22Rv1 (cell line): ENCODE data around the gene SALL4.

Source experiments
- H3K27ac ChIP-seq: fragments of 450-650 bp; 2 replicates; pipeline ENCODE4 v1.5.1; 2017
- ZFX ChIP-seq: fragments of 450-650 bp; IDR thresholded peaks from 2 replicates; pipeline ENCODE4 v1.6.1; 2017; ENCODE audit warnings: antibody characterized with exemption, borderline replicate concordance
- TF ChIP-seq, protein P1 (sequence below): fragments of 450-650 bp; IDR thresholded peaks from 2 replicates; pipeline ENCODE4 v1.5.1; 2017; ENCODE audit warnings: mild to moderate bottlenecking

Gene SALL4

DNA sequence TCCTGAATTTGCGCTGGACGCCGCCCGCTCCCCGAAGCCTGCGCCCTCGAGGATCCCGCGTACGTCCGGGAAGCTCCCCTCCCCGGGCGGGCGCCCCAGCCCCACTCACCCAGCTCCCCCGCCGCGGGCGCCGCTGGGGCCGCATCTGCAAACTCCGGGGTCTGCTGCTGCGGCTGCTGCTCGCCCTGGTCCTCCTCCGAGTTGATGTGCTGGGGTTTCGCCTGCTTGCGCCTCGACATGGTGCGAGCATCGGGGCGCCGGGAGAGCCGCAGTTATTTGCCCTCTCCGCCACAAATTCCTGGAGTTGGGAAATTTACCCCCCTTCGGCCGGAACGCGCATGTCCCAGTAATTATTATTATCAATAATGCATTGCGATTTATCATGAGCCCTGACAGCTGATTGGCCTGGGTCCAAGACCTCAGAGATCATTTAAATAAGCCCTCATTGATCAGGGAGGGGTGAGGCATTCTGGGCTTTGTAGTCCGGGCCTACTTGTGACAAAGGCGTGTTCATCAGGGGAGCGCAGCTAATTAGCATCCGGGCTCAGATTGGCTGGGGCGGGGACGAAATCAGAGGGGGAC is at the start of gene SALL4:
TSS of gene SALL4 (minus strand) at position 352 of the 582 bp plus-strand sequence. CDS start at position 239, 113 bp downstream.
- H3K27ac ChIP-seq = no peak within 1 kb of the TSS
- TF ChIP-seq, protein P1, sequence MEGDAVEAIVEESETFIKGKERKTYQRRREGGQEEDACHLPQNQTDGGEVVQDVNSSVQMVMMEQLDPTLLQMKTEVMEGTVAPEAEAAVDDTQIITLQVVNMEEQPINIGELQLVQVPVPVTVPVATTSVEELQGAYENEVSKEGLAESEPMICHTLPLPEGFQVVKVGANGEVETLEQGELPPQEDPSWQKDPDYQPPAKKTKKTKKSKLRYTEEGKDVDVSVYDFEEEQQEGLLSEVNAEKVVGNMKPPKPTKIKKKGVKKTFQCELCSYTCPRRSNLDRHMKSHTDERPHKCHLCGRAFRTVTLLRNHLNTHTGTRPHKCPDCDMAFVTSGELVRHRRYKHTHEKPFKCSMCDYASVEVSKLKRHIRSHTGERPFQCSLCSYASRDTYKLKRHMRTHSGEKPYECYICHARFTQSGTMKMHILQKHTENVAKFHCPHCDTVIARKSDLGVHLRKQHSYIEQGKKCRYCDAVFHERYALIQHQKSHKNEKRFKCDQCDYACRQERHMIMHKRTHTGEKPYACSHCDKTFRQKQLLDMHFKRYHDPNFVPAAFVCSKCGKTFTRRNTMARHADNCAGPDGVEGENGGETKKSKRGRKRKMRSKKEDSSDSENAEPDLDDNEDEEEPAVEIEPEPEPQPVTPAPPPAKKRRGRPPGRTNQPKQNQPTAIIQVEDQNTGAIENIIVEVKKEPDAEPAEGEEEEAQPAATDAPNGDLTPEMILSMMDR = no peak
- no peak for TF ChIP-seq ZFX

DNA sequence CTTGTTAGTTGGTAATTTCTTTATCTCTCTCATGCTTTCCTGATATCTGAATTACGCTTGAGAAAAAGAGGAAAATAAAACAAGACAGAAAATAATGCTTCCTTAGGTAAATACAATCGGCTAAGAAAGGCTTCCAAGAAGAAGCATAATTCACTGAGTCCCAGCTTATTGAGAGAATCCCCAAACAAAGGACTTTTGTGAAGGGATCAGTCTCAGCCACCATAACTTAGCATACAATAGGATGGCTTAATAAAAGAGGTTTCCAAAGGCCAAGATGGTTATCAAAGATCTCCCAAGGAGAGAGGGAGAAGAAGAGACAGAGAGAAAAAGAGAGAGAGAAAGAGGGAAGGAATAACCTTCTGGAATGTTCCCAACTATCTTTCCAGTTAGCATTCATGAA is 46.0 kb upstream of the SALL4 start:
- TF ChIP-seq, protein P1 = no peak
- no peak for TF ChIP-seq ZFX
- H3K27ac ChIP-seq = no peak overlapping the region

DNA sequence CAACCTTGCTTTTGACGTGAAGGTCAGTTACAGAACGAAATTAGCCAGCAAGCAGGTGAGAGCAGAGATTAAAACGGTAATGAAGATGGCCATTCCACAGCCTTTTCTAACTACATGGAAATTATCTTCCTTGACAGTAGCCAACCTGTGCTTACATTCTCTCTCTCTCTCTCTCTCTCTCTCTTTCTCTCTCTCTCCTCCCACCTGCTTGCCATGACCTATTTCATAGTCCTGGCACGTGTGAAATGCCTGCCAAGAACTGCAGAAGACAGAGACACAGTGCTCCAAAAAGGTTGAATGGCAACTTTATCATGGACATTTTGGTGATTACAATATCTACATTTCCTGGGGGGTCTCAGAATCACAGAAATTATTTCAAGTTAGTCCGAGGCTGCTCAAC is 38.5 kb upstream of the SALL4 start:
- no peak overlapping the region for H3K27ac ChIP-seq
- TF ChIP-seq, protein P1 = no peak
- no peak for TF ChIP-seq ZFX

DNA sequence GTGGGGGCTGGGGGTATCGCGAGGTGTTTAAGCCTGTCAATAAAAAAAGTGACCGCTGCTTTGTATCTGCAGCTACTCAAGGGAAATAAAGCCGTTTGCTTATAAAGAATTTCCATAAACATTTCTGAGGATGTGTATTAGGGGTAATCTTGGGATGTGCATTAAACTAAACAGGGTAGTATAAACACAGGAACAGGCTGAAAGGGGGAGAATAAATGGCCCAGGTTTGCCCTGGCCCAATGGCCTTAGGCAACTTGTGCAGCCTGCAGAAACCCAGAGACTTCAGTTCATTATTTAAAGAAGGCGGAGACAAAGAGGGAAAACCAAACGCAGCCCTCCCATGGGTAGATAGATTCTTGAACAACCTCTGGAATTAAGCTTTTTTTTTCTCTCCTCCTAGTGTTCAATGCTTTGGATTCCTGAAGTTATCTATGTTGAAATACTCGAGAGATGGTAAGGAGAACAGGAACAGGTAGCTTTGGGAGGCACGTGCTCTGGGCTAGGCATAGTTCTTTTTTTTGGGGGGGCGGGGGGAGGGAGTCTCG is 35.6 kb upstream of the SALL4 start:
- TF ChIP-seq, protein P1 = no peak
- no peak for TF ChIP-seq ZFX
- H3K27ac ChIP-seq = no peak overlapping the region

DNA sequence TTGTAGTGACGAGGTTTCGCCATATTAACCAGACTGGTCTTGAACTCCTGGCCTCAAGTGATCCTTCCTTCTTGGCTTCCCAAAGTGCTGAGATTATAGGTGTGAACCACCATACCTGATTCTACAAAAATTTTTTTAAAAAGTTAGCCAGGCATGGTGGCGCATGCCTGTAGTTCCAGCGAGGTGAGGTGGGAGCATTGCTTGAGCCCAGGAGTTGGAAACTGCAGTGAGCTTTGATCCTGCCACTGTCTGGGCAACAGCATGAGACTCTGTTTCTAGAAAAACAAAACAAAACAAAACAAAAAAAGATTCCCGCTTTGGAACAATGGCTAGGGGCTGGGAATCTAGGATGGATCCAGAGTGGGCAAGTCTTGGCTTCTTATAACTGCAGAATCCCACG is 35.1 kb upstream of the SALL4 start:
- no peak overlapping the region for H3K27ac ChIP-seq
- TF ChIP-seq, protein P1 = no peak
- no peak for TF ChIP-seq ZFX

DNA sequence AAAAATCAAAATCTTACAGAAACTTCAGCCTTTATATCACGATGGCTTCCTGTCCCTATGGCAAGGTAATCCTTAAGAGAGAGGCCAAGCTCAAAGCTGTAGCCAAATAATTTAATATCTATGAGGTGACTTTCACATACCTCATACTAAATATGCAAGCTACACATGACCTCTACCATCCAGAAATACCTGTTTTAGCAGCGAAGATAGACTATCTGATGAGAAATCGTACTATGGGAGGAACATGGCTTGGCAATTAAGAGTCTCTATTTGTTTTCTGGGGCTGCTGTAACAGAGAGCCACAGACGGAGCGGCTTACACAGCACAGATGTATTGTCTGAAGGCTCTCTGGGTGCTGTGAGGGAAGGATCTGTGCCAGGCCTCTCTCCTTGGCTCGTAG is 31.0 kb upstream of the SALL4 start:
- TF ChIP-seq ZFX = no peak
- TF ChIP-seq, protein P1 = no peak
- no peak overlapping the region for H3K27ac ChIP-seq

DNA sequence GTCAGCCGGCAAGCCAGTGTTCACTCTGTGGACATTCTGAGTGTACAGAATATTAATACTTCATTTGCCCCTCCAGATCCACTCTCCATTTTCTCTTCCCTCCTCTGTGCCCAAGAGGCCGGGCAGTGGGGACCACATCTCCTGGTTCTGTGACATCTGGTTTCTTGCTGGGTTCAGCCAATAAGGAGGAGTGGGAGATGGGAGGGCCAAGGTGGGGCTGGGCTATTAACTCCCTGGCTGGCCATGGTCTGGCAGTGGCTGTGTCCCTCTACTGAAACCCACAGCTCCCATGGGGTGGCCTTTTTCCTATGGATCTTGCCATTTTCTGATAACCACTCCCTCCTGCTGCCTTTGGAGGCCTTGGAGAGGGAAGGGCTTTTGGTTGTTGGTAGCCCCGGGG is 30.0 kb upstream of the SALL4 start:
- H3K27ac ChIP-seq = no peak overlapping the region
- TF ChIP-seq, protein P1 = no peak
- TF ChIP-seq ZFX = no peak
